HEK293 (cell line): Measurements from ENCODE around the gene TRPM8.

Experiments used
- CTCF ChIA-PET: fragments of 350-600 bp; formaldehyde crosslinking; extraction: SDS; loops from one replicate; lab custom pipeline; 2021; ENCODE audit warnings: antibody characterized with exemption; lab: Yijun Ruan, JAX
- POLR2A ChIA-PET: fragments of 300-600 bp; formaldehyde crosslinking; extraction: SDS; loops from one replicate; lab custom pipeline; 2020; ENCODE audit warnings: antibody characterized with exemption, inconsistent platforms; lab: Yijun Ruan, JAX
- H3K27ac ChIP-seq: fragments of 200-500 bp; sonication (Bioruptor generic); 2 replicates; pipeline ENCODE4 v1.5.1; 2014; ENCODE audit warnings: low read depth, low read length, control low read depth, inconsistent platforms; ENCODE audit errors: extremely low read depth
- H3K36me3 ChIP-seq, 2 experiments: fragments of 200-500 bp in 1 of 2; sonication (Bioruptor generic) in 1 of 2; 1 replicate in 1 of 2; 2 replicates in 1 of 2; pipeline ENCODE4 v1.5.1; 2014 to 2017; ENCODE audit warnings: inconsistent platforms in 2 of 2, low read length in 2 of 2; ENCODE audit not compliant: control insufficient read depth in 2 of 2, insufficient read depth in 1 of 2
- H3K4me1 ChIP-seq: fragments of 200-500 bp; sonication (Bioruptor generic); 2 replicates; pipeline ENCODE4 v1.5.1; 2014; ENCODE audit warnings: mild to moderate bottlenecking, low read length, inconsistent platforms; ENCODE audit not compliant: control insufficient read depth, insufficient read depth
- H3K4me3 ChIP-seq: 2 replicates; pipeline ENCODE4 v1.5.1; 2011; ENCODE audit warnings: low read depth, mild to moderate bottlenecking, control low read depth, low read length, moderate library complexity
- H3K9me3 ChIP-seq: fragments of 200-500 bp; sonication (Bioruptor generic); 2 replicates; pipeline ENCODE4 v1.5.1; 2014; ENCODE audit warnings: low read depth, low read length, inconsistent platforms; ENCODE audit not compliant: control insufficient read depth, insufficient read depth
- BCL11B ChIP-seq: fragments of 450-650 bp; formaldehyde crosslinking; IDR thresholded peaks from 2 replicates; pipeline ENCODE4 v1.5.1; 2016; ENCODE audit warnings: low read depth, missing biosample characterization, missing genetic modification characterization
- EGR2 ChIP-seq: fragments of 450-650 bp; formaldehyde crosslinking; IDR thresholded peaks from 2 replicates; pipeline ENCODE4 v1.5.1; 2016; ENCODE audit warnings: low read depth, missing biosample characterization, missing genetic modification characterization
- GLI4 ChIP-seq: fragments of 450-650 bp; formaldehyde crosslinking; IDR thresholded peaks from 2 replicates; pipeline ENCODE4 v1.5.1; 2016; ENCODE audit warnings: missing biosample characterization, missing genetic modification characterization
- ZFHX2 ChIP-seq: fragments of 450-650 bp; formaldehyde crosslinking; conservative IDR thresholded peaks from 2 replicates; pipeline ENCODE4 v1.5.1; 2016; ENCODE audit warnings: missing biosample characterization, missing genetic modification characterization
- ZNF2 ChIP-seq: fragments of 450-650 bp; formaldehyde crosslinking; IDR thresholded peaks from 2 replicates; pipeline ENCODE4 v1.5.1; 2016; ENCODE audit warnings: missing biosample characterization, missing genetic modification characterization
- ZNF202 ChIP-seq: fragments of 450-650 bp; formaldehyde crosslinking; IDR thresholded peaks from 2 replicates; pipeline ENCODE4 v1.5.1; 2016; ENCODE audit warnings: missing biosample characterization, missing genetic modification characterization, borderline replicate concordance
- ZNF394 ChIP-seq: fragments of 450-650 bp; formaldehyde crosslinking; IDR thresholded peaks from 2 replicates; pipeline ENCODE4 v1.5.1; 2016; ENCODE audit warnings: missing biosample characterization, missing genetic modification characterization, mild to moderate bottlenecking, moderate library complexity, borderline replicate concordance
- ZNF514 ChIP-seq: fragments of 450-650 bp; formaldehyde crosslinking; IDR thresholded peaks from 2 replicates; pipeline ENCODE4 v1.5.1; 2016; ENCODE audit warnings: missing biosample characterization, missing genetic modification characterization
- ZNF548 ChIP-seq: fragments of 450-650 bp; formaldehyde crosslinking; IDR thresholded peaks from 2 replicates; pipeline ENCODE4 v1.5.1; 2016; ENCODE audit warnings: missing biosample characterization, missing genetic modification characterization
- ZNF768 ChIP-seq: fragments of 450-650 bp; formaldehyde crosslinking; IDR thresholded peaks from 2 replicates; pipeline ENCODE4 v1.5.1; 2018; ENCODE audit warnings: missing biosample characterization, mild to moderate bottlenecking, missing genetic modification characterization
- ZXDB ChIP-seq: fragments of 450-650 bp; formaldehyde crosslinking; IDR thresholded peaks from 2 replicates; pipeline ENCODE4 v1.5.1; 2016; ENCODE audit warnings: missing biosample characterization, missing genetic modification characterization
- TF ChIP-seq, protein P1 (sequence below): fragments of 450-650 bp; formaldehyde crosslinking; IDR thresholded peaks from 2 replicates; pipeline ENCODE4 v1.5.1; 2016; ENCODE audit warnings: missing biosample characterization, missing genetic modification characterization
- TF ChIP-seq, protein P2 (sequence below): fragments of 450-650 bp; formaldehyde crosslinking; IDR thresholded peaks from 2 replicates; pipeline ENCODE4 v1.5.1; 2017; ENCODE audit warnings: missing biosample characterization, missing genetic modification characterization
- TF ChIP-seq, protein P3 (sequence below): fragments of 450-650 bp; formaldehyde crosslinking; IDR thresholded peaks from 2 replicates; pipeline ENCODE4 v1.5.1; 2016; ENCODE audit warnings: missing biosample characterization, missing genetic modification characterization

The TRPM8 gene

DNA sequence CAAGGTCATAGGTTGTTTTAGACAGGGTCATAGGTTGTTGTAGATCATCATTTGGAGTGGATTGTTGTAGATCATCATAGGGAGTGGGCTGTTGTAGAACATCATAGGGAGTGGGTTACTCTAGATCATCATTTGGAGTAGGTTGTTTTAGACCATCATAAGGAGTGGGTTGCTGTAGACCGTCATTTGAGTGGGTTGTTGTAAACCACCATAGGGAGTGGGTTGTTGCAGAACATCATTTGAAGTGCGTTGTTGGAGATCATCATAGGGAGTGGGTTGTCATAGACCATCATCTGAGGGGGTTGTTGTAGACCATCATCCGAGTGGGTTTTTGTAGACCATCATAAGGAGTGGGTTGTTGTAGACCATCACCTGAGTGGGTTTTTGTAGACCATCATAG, 9.5 kb upstream of the TRPM8 start:
- ChIA-PET POLR2A (no interaction called here), CTCF (no interaction called here)
- Histone ChIP-seq H3K4me3 (no peak overlapping the region), H3K27ac (no peak overlapping the region), H3K36me3 (no peaks in the 10 kb centered on the region), H3K9me3 (no peaks in the 10 kb centered on the region), H3K4me1 (no peaks in the 10 kb centered on the region)
- TF ChIP-seq ZFHX2 (tag by site-specific recombination) (peak; percentile 55), BCL11B (no peak), EGR2 (tag by site-specific recombination) (peak; percentile 60)

DNA sequence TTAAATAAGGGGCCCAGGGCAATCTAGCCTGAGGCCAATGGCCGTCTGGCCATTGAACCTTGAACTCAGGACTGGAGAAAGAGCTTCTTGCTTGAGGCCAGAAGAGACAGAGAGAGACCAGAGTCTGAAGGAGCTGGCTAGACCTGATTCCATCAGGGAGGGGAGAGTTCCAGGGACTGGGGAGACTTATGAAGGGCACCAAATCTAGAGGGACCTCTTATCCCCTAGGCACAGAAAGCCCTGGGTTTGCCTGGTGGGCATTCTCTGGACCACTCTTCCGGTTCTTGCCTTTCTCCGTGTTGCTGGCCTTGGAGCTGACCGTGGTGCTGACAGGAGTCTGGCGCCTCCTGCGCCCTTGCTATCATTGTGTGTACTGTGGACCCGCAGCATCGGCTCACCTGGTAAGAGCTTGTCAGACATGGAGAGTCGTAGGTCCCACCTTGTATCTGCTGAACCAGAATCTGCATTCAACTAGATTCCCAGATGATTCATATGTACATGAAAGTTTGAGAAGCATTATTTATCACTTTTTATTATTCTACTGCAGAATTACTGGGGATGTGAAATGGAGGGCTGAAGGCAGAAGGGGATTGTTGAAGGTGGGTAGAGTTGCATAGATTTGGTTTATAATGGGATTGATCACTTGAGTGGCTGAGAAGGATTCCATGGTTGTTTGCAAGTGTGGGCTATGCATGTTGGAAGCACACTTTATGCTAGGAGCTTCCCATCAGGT, 4.3 kb upstream of the TRPM8 start:
- CTCF ChIA-PET, result interaction anchor here (0.5 to 0.6 kb wide), 3 partner anchors 18 to 1289 kb away, joined by 3 read pairs; no protein-coding TSS in a partner anchor
- no peaks in the 10 kb centered on the region for H3K36me3 ChIP-seq
- H3K9me3 ChIP-seq, result no peaks in the 10 kb centered on the region
- H3K27ac ChIP-seq, result no peak overlapping the region
- POLR2A ChIA-PET, result no interaction called here
- no peak overlapping the region for H3K4me3 ChIP-seq
- no peaks in the 10 kb centered on the region for H3K4me1 ChIP-seq
- TF ChIP-seq, protein P1, sequence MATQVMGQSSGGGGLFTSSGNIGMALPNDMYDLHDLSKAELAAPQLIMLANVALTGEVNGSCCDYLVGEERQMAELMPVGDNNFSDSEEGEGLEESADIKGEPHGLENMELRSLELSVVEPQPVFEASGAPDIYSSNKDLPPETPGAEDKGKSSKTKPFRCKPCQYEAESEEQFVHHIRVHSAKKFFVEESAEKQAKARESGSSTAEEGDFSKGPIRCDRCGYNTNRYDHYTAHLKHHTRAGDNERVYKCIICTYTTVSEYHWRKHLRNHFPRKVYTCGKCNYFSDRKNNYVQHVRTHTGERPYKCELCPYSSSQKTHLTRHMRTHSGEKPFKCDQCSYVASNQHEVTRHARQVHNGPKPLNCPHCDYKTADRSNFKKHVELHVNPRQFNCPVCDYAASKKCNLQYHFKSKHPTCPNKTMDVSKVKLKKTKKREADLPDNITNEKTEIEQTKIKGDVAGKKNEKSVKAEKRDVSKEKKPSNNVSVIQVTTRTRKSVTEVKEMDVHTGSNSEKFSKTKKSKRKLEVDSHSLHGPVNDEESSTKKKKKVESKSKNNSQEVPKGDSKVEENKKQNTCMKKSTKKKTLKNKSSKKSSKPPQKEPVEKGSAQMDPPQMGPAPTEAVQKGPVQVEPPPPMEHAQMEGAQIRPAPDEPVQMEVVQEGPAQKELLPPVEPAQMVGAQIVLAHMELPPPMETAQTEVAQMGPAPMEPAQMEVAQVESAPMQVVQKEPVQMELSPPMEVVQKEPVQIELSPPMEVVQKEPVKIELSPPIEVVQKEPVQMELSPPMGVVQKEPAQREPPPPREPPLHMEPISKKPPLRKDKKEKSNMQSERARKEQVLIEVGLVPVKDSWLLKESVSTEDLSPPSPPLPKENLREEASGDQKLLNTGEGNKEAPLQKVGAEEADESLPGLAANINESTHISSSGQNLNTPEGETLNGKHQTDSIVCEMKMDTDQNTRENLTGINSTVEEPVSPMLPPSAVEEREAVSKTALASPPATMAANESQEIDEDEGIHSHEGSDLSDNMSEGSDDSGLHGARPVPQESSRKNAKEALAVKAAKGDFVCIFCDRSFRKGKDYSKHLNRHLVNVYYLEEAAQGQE (tag by site-specific recombination), result peak; percentile 92
- TF ChIP-seq ZXDB (tag by site-specific recombination), result no peak

DNA sequence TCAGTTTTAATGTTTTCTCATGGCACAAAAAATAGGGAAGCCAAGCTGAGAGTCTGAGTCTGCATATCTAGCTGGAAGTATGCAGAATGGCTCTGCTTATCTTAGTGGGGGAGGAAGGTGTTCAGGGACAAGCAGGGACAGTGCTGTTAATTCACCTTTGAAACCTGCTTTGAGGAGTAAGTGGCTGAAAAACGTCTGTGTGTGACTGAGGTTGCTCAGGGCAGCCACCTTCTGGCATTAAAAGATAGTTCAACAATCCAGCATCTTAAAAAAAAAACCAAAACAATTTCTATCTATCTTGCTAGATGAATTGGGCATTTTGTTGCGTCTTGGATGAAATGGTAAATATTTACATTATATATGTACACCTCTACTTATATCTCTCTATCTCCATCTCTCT, 2.0 kb upstream of the TRPM8 start:
- H3K4me3 ChIP-seq, result no peak overlapping the region
- H3K9me3 ChIP-seq, result no peaks in the 10 kb centered on the region
- H3K36me3 ChIP-seq, result no peaks in the 10 kb centered on the region
- ChIA-PET POLR2A (interaction anchor here (0.6 kb wide), 1 partner anchor 546 kb away, joined by 3 read pairs; no protein-coding TSS in a partner anchor), CTCF (interaction anchor here (0.6 to 4.3 kb wide), 5 partner anchors 9 to 57 kb away, joined by 3 to 17 read pairs (median 3); no protein-coding TSS in a partner anchor)
- no peak overlapping the region for H3K27ac ChIP-seq
- TF ChIP-seq ZNF2 (tag by site-specific recombination), result no peak
- TF ChIP-seq ZNF202 (tag by site-specific recombination), result no peak
- no peak for TF ChIP-seq ZNF548 (tag by site-specific recombination)
- TF ChIP-seq ZNF514, result no peak
- TF ChIP-seq, protein P2, sequence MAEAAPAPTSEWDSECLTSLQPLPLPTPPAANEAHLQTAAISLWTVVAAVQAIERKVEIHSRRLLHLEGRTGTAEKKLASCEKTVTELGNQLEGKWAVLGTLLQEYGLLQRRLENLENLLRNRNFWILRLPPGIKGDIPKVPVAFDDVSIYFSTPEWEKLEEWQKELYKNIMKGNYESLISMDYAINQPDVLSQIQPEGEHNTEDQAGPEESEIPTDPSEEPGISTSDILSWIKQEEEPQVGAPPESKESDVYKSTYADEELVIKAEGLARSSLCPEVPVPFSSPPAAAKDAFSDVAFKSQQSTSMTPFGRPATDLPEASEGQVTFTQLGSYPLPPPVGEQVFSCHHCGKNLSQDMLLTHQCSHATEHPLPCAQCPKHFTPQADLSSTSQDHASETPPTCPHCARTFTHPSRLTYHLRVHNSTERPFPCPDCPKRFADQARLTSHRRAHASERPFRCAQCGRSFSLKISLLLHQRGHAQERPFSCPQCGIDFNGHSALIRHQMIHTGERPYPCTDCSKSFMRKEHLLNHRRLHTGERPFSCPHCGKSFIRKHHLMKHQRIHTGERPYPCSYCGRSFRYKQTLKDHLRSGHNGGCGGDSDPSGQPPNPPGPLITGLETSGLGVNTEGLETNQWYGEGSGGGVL, result no peak
- TF ChIP-seq GLI4 (tag by site-specific recombination), result no peak
- no peak for TF ChIP-seq ZNF394 (tag by site-specific recombination)
- H3K4me1 ChIP-seq, result no peaks in the 10 kb centered on the region

DNA sequence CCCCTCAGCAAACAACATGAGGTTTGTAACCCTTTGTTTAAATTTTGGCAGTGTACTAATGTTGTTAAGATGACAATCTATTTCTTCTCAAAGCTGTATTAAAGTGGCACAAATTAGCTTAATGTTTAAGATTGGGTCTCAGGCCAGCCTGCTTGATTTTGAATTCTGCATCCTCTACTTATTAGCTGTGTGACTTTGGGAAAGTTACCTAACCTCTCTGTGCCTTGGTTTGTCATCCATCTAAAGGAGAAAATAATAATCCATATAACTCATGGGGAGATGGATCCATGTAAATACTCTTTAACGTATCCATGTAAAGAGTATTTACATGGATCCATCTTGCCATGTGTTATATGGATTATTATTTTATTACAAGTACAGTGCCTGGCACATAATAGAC, 2.1 kb downstream of the TRPM8 start:
- ChIA-PET CTCF (interaction anchor here (4.3 kb wide), 1 partner anchor 9 kb away, joined by 17 read pairs; no protein-coding TSS in a partner anchor), POLR2A (no interaction called here)

More for the DNA sequence above, 2.1 kb downstream of the TRPM8 start:
- TF ChIP-seq ZNF768 (tag by site-specific recombination), result 0 out of 2 replicates have a peak, but pooled peaks have one; percentile 43
- TF ChIP-seq, protein P3, sequence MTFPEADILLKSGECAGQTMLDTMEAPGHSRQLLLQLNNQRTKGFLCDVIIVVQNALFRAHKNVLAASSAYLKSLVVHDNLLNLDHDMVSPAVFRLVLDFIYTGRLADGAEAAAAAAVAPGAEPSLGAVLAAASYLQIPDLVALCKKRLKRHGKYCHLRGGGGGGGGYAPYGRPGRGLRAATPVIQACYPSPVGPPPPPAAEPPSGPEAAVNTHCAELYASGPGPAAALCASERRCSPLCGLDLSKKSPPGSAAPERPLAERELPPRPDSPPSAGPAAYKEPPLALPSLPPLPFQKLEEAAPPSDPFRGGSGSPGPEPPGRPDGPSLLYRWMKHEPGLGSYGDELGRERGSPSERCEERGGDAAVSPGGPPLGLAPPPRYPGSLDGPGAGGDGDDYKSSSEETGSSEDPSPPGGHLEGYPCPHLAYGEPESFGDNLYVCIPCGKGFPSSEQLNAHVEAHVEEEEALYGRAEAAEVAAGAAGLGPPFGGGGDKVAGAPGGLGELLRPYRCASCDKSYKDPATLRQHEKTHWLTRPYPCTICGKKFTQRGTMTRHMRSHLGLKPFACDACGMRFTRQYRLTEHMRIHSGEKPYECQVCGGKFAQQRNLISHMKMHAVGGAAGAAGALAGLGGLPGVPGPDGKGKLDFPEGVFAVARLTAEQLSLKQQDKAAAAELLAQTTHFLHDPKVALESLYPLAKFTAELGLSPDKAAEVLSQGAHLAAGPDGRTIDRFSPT (tag by site-specific recombination), result no peak
- no peaks in the 10 kb centered on the region for H3K36me3 ChIP-seq
- no peak overlapping the region for H3K4me3 ChIP-seq
- no peaks in the 10 kb centered on the region for H3K9me3 ChIP-seq
- no peak overlapping the region for H3K27ac ChIP-seq
- no peaks in the 10 kb centered on the region for H3K4me1 ChIP-seq
